MM.1S (cell line): ENCODE measurements around the gene NDUFC2.

Experiments used
- DNase-seq: peaks from one replicate; pipeline ENCODE4 v3.0.0-alpha.2; 2015
- H2AFZ ChIP-seq: fragments of 300-600 bp; sonication (generic); 2 replicates; pipeline ENCODE4 v1.6.0; 2016; ENCODE audit warnings: antibody characterized with exemption, low read length
- H3F3A ChIP-seq: fragments of 300-600 bp; sonication (generic); 2 replicates; pipeline ENCODE4 v1.6.1; 2016; ENCODE audit warnings: mild to moderate bottlenecking, antibody characterized with exemption, low read length, moderate library complexity, mixed read lengths; ENCODE audit not compliant: insufficient read depth
- H3K27ac ChIP-seq: fragments of 300-600 bp; sonication (generic); 2 replicates; pipeline ENCODE4 v1.5.1; 2016; ENCODE audit warnings: mild to moderate bottlenecking, low read length
- H3K27me3 ChIP-seq: fragments of 300-600 bp; sonication (generic); replicated peaks from 2 replicates; pipeline ENCODE4 v1.6.0; 2016; ENCODE audit warnings: low read length; ENCODE audit not compliant: insufficient read depth
- H3K36me3 ChIP-seq: fragments of 300-600 bp; sonication (generic); replicated peaks from 2 replicates; pipeline ENCODE4 v1.6.1; 2016; ENCODE audit warnings: mild to moderate bottlenecking, low read length, mixed read lengths; ENCODE audit not compliant: insufficient read depth
- H3K4me1 ChIP-seq: fragments of 300-600 bp; sonication (generic); 2 replicates; pipeline ENCODE4 v1.6.1; 2016; ENCODE audit warnings: low read length, mixed read lengths
- H3K4me2 ChIP-seq: fragments of 300-600 bp; sonication (generic); 2 replicates; pipeline ENCODE4 v1.6.0; 2016; ENCODE audit warnings: low read depth, low read length
- H3K4me3 ChIP-seq: fragments of 300-600 bp; sonication (generic); 2 replicates; pipeline ENCODE4 v1.5.1; 2016; ENCODE audit warnings: low read length, mixed read lengths
- H3K79me2 ChIP-seq: fragments of 300-600 bp; sonication (generic); 2 replicates; pipeline ENCODE4 v1.6.1; 2016; ENCODE audit warnings: mixed run types, low read length, mixed read lengths
- H3K9ac ChIP-seq: fragments of 300-600 bp; sonication (generic); 2 replicates; pipeline ENCODE4 v1.6.1; 2016; ENCODE audit warnings: low read length, mixed read lengths
- H3K9me2 ChIP-seq: fragments of 300-600 bp; sonication (generic); replicated peaks from 2 replicates; pipeline ENCODE4 v1.6.1; 2016; ENCODE audit warnings: mild to moderate bottlenecking, low read length, mixed read lengths; ENCODE audit not compliant: insufficient read depth
- H3K9me3 ChIP-seq: fragments of 300-600 bp; sonication (generic); replicated peaks from 2 replicates; pipeline ENCODE4 v1.6.1; 2016; ENCODE audit warnings: mild to moderate bottlenecking, low read length, mixed read lengths; ENCODE audit not compliant: insufficient read depth
- H4K20me1 ChIP-seq: fragments of 300-600 bp; sonication (generic); 2 replicates; pipeline ENCODE4 v1.6.1; 2016; ENCODE audit warnings: mild to moderate bottlenecking, low read length, moderate library complexity, mixed read lengths; ENCODE audit not compliant: insufficient read depth
- EZH2 ChIP-seq: fragments of 300-600 bp; sonication (generic); optimal IDR thresholded peaks from 2 replicates; pipeline ENCODE3; 2017; ENCODE audit warnings: low read depth, mild to moderate bottlenecking, antibody characterized with exemption, low read length, mixed read lengths
- EZH2phosphoT487 ChIP-seq: fragments of 300-600 bp; sonication (generic); IDR thresholded peaks from 2 replicates; pipeline ENCODE4 v1.6.1; 2018; ENCODE audit warnings: antibody characterized with exemption, low read length
- TF ChIP-seq, protein P1 (sequence below): fragments of 300-600 bp; sonication (generic); IDR thresholded peaks from 2 replicates; pipeline ENCODE4 v1.5.1; 2016; ENCODE audit warnings: antibody characterized with exemption, low read length, mixed read lengths

Gene NDUFC2

DNA sequence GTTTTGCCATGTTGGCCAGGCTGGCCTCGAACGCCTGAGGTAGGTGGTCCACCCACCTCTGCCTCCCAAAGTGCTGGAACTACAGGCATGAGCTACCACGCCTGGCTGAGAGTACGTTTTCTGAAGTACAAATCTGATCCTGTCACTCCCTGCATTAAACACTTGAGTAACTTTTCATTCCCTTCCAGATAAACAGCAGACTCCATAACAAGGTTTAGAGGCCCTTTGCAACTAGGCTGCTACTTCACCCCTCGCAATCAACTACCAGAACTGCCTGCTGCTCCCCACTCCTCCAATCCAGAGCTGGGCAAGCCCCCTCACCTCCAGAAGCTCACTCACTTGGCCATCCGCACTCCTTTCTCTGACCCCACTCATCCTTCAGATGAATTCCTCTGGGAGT, 58.1 kb downstream of the NDUFC2 start:
- DNase-seq, result no peak
- Histone ChIP-seq H3K4me1 (no peaks in the 10 kb centered on the region), H3K27ac (no peak overlapping the region), H3K27me3 (no peaks in the 10 kb centered on the region), H3K4me2 (no peak overlapping the region), H4K20me1 (no peaks in the 10 kb centered on the region), H3K9me3 (no peaks in the 10 kb centered on the region), H3K79me2 (no peaks in the 10 kb centered on the region), H2AFZ (no peak overlapping the region), H3K36me3 (no peaks in the 10 kb centered on the region), H3K4me3 (no peak overlapping the region), H3K9me2 (no peaks in the 10 kb centered on the region), H3K9ac (no peak overlapping the region), H3F3A (no peaks in the 10 kb centered on the region)
- TF ChIP-seq EZH2 (no peak), EZH2phosphoT487 (no peak)
- TF ChIP-seq, protein P1, sequence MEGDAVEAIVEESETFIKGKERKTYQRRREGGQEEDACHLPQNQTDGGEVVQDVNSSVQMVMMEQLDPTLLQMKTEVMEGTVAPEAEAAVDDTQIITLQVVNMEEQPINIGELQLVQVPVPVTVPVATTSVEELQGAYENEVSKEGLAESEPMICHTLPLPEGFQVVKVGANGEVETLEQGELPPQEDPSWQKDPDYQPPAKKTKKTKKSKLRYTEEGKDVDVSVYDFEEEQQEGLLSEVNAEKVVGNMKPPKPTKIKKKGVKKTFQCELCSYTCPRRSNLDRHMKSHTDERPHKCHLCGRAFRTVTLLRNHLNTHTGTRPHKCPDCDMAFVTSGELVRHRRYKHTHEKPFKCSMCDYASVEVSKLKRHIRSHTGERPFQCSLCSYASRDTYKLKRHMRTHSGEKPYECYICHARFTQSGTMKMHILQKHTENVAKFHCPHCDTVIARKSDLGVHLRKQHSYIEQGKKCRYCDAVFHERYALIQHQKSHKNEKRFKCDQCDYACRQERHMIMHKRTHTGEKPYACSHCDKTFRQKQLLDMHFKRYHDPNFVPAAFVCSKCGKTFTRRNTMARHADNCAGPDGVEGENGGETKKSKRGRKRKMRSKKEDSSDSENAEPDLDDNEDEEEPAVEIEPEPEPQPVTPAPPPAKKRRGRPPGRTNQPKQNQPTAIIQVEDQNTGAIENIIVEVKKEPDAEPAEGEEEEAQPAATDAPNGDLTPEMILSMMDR, result no peak

DNA sequence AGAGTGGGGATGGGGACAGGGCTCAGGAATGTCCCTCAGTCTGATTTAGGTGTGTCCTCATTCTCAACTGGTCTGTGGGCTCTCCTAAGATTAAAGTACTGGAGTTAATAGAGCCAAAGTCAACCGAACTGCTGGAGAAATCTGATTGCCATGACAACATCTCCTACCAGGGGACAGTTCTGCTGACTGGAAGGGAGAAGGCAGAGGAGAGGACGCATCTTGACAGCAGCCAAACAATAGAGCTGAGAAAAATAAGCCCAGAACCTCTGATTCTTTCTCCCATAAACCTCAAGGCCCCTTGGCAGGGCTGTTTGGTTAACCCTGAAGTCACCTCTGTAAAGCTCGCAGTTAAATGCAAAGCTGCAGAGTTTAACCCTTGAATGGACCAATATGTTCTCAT, 59.4 kb downstream of the NDUFC2 start:
- Histone ChIP-seq H3K9me3 (no peaks in the 10 kb centered on the region), H3K27ac (no peak overlapping the region)

DNA sequence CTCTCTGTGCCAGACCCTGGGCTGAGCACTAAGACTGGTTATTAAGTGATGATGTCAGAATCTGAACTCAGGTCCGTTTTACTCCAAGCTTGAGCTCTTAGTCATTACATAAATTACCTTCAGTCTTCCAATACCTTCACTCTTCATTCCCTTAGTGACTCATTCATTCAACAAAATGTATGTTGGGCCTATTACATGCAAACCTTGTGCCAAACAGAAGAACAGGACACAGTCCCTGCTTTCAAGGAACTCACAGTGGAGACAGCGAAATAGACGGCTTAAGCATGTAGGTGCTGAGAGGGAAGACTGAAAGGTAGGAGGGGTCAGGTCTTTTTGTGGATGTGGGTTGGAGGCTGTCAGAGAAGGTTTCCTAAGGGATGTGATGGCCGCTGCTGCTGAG, 59.9 kb downstream of the NDUFC2 start:
- no peaks in the 10 kb centered on the region for H4K20me1 ChIP-seq
- no peak overlapping the region for H3K4me2 ChIP-seq
- no peaks in the 10 kb centered on the region for H3F3A ChIP-seq
- TF ChIP-seq EZH2 (no peak), EZH2phosphoT487 (no peak)
- TF ChIP-seq, protein P1, result no peak
- no peak overlapping the region for H3K27ac ChIP-seq
- H2AFZ ChIP-seq, result no peak overlapping the region
- no peak for DNase-seq
- no peaks in the 10 kb centered on the region for H3K27me3 ChIP-seq
- H3K4me3 ChIP-seq, result no peak overlapping the region
- H3K4me1 ChIP-seq, result no peaks in the 10 kb centered on the region
- H3K36me3 ChIP-seq, result no peaks in the 10 kb centered on the region
- H3K9me2 ChIP-seq, result no peaks in the 10 kb centered on the region
- no peak overlapping the region for H3K9ac ChIP-seq
- no peaks in the 10 kb centered on the region for H3K79me2 ChIP-seq
- H3K9me3 ChIP-seq, result no peaks in the 10 kb centered on the region

More for the DNA sequence above, 59.4 kb downstream of the NDUFC2 start:
- Histone ChIP-seq H2AFZ (no peak overlapping the region), H3K4me3 (no peak overlapping the region), H3K4me1 (no peaks in the 10 kb centered on the region), H4K20me1 (no peaks in the 10 kb centered on the region), H3F3A (no peaks in the 10 kb centered on the region), H3K9me2 (no peaks in the 10 kb centered on the region), H3K27me3 (no peaks in the 10 kb centered on the region), H3K4me2 (no peak overlapping the region), H3K9ac (no peak overlapping the region), H3K36me3 (no peaks in the 10 kb centered on the region), H3K79me2 (no peaks in the 10 kb centered on the region)
- TF ChIP-seq EZH2, result no peak
- TF ChIP-seq, protein P1, result no peak
- no peak for TF ChIP-seq EZH2phosphoT487
- DNase-seq, result no peak
